K562 (cell line): ENCODE results near the gene BBC3. TPM values are rescaled to one million over a fixed set of nuclear protein-coding genes. Genes with fewer than 3 reads are reported as not detected.

ENCODE experiments used
- ZNF143 ChIP-seq: sonication (generic); formaldehyde crosslinking; IDR thresholded peaks from 2 replicates; pipeline ENCODE4 v1.9.0; 2022; ENCODE audit warnings: mild to moderate bottlenecking, missing genetic modification reagents
- polyA plus RNA-seq, 8 experiments: library from polyadenylated mRNA; depleted of rRNA in 4 of 8; stranded (reverse) in 5 of 8; unstranded in 3 of 8; fragments of >200 nt; fragmentation: Nextera tagmentation in 2 of 8; fragmentation: Illumina TruSeq in 1 of 8; extraction: Ambion mirVana in 2 of 8; extraction: Trizol in 1 of 8; gene quantifications; 2 replicates each; pipeline versions ENCODE4 v1.2.1 to v1.2.3, GENCODE V29; 2011 to 2014; ENCODE audit warnings: inconsistent platforms in 1 of 8, missing spikeins in 1 of 8
- total RNA-seq, 7 experiments: library from RNA; depleted of rRNA in 6 of 7; stranded (reverse); fragments of >200 nt in 6 of 7; fragmentation: Illumina TruSeq in 2 of 7; extraction: Trizol in 2 of 7; gene quantifications; 2 replicates each; pipeline versions ENCODE4 v1.2.1 to v1.2.3, GENCODE V29; 2011 to 2021; ENCODE audit warnings: low replicate concordance in 1 of 7
- TF ChIP-seq, protein P1 (sequence below), 2 experiments: fragments of 450-650 bp in 1 of 2; sonication (generic) in 1 of 2; formaldehyde crosslinking in 1 of 2; IDR thresholded peaks; 2 replicates each; pipeline versions ENCODE4 v1.7.1 to v1.9.0; 2016 to 2022; ENCODE audit warnings: inconsistent platforms in 1 of 2, mild to moderate bottlenecking in 1 of 2, missing genetic modification reagents in 1 of 2

BBC3 gene
- total and polyA plus RNA-seq, 9 of the 15 experiments (the other 6 are each of a cell fraction or from before 2014, with no cell fraction given): 0.15 to 30.7 (median 4.8) TPM

DNA sequence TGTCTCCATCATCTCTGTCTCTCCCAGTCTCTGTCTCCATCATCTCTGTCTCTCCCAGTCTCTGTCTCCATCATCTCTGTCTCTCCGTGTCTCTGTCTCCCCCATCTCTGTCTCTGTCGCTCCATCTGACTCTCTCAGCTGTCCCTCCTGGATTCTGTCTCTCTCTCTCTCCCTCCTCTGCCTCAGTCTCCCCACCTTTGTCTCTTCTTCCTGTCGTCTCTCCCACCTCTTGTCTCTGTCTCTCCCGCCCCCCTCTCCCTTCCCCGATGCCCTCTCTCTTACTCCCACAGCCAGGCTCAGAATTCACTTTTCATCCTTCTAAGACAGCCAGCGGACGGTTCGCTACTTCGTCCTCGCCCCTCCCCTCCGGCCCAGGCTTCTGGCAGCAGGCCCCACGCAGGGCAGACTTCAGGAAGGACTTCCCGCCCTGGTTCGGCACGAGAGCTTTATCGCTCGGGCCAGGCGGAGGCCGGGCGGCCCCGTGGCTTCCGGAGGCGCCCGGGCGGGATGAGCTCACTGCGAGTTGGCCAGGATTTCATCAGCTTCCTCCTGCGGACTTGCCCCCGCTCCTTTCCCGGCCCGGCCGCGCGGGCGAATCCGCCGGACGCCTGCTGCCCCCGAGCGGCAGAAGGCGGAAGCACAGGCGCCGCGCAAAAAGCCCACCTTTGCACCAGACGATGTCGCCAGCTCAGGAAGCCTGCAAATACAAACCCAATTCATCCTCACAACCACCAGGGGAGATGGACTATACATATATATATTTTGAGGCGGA is 13.0 kb upstream of the BBC3 start (continued):
- TF ChIP-seq, protein P1, sequence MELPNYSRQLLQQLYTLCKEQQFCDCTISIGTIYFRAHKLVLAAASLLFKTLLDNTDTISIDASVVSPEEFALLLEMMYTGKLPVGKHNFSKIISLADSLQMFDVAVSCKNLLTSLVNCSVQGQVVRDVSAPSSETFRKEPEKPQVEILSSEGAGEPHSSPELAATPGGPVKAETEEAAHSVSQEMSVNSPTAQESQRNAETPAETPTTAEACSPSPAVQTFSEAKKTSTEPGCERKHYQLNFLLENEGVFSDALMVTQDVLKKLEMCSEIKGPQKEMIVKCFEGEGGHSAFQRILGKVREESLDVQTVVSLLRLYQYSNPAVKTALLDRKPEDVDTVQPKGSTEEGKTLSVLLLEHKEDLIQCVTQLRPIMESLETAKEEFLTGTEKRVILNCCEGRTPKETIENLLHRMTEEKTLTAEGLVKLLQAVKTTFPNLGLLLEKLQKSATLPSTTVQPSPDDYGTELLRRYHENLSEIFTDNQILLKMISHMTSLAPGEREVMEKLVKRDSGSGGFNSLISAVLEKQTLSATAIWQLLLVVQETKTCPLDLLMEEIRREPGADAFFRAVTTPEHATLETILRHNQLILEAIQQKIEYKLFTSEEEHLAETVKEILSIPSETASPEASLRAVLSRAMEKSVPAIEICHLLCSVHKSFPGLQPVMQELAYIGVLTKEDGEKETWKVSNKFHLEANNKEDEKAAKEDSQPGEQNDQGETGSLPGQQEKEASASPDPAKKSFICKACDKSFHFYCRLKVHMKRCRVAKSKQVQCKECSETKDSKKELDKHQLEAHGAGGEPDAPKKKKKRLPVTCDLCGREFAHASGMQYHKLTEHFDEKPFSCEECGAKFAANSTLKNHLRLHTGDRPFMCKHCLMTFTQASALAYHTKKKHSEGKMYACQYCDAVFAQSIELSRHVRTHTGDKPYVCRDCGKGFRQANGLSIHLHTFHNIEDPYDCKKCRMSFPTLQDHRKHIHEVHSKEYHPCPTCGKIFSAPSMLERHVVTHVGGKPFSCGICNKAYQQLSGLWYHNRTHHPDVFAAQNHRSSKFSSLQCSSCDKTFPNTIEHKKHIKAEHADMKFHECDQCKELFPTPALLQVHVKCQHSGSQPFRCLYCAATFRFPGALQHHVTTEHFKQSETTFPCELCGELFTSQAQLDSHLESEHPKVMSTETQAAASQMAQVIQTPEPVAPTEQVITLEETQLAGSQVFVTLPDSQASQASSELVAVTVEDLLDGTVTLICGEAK (IDR thresholded peaks at IDR 0.05): peak; percentile 74
- TF ChIP-seq, protein P1 (CRISPR knock-in tag; IDR thresholded peaks at IDR 0.05): no peak
- no peak for TF ChIP-seq ZNF143 (CRISPR knock-in tag)
